ENCODE results near the gene OR51G1.

DNA sequence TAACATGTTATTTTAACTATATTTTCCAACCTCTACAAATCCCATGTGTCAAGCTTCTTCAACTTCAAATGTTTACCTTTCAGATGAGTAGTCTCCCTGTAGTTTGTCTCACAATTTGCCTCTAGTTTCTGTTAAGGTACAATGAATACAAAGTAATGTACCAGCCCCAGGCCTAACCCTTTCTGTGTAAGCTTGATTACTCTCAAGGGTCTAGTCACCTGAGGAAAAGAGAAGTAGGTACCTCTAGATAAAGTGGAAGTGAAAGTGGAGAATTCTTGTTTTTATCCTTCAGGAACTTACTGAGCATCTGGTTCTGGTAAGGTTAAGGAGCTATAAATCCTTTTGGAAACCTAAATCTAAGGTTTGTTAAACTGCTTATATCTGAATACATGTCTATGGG is 20.7 kb downstream of the OR51G1 start, which contains the start of gene OR51A7:
- no peak for TF ChIP-seq POLR2AphosphoS5 (IDR thresholded peaks at IDR 0.05; ENCODE audit: low read depth, low read length)
- TF ChIP-seq, protein P1, sequence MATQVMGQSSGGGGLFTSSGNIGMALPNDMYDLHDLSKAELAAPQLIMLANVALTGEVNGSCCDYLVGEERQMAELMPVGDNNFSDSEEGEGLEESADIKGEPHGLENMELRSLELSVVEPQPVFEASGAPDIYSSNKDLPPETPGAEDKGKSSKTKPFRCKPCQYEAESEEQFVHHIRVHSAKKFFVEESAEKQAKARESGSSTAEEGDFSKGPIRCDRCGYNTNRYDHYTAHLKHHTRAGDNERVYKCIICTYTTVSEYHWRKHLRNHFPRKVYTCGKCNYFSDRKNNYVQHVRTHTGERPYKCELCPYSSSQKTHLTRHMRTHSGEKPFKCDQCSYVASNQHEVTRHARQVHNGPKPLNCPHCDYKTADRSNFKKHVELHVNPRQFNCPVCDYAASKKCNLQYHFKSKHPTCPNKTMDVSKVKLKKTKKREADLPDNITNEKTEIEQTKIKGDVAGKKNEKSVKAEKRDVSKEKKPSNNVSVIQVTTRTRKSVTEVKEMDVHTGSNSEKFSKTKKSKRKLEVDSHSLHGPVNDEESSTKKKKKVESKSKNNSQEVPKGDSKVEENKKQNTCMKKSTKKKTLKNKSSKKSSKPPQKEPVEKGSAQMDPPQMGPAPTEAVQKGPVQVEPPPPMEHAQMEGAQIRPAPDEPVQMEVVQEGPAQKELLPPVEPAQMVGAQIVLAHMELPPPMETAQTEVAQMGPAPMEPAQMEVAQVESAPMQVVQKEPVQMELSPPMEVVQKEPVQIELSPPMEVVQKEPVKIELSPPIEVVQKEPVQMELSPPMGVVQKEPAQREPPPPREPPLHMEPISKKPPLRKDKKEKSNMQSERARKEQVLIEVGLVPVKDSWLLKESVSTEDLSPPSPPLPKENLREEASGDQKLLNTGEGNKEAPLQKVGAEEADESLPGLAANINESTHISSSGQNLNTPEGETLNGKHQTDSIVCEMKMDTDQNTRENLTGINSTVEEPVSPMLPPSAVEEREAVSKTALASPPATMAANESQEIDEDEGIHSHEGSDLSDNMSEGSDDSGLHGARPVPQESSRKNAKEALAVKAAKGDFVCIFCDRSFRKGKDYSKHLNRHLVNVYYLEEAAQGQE (IDR thresholded peaks at IDR 0.05; ENCODE audit: insufficient read depth in 1 of 2, low read depth in 2 of 2, low read length in 2 of 2) = no peak
- TF ChIP-seq TAF1 (IDR thresholded peaks at IDR 0.05; ENCODE audit: borderline replicate concordance, insufficient read depth, low read length) = no peak
- no peak for TF ChIP-seq FOXP2 (optimal IDR thresholded peaks at IDR 0.05; ENCODE audit: borderline replicate concordance, extremely low read depth, extremely low read length, insufficient read depth)

Measured in PFSK-1 (cell line).